ENCODE results near the gene EPHB2. TPM values are rescaled to one million over a fixed set of nuclear protein-coding genes. Genes with fewer than 3 reads are reported as not detected.

EPHB2 gene
- total RNA-seq, 1 donor from 2014 or later = not detected

GRCh38 chr1:22792396-22793160 is 81.9 kb downstream of the EPHB2 start:
- Mint-ChIP-seq H3K27me3 (peaks cover 2% of the 10 kb centered on the region), H3K4me3 (no peak overlapping the region), H3K27ac (no peak overlapping the region), H3K4me1 (no peaks in the 10 kb centered on the region), H3K9me3 (no peaks in the 10 kb centered on the region), H3K36me3 (ENCODE audit: low read depth) (no peaks in the 10 kb centered on the region)
- DNase-seq = no peak
- intact Hi-C loops (cut with micrococcal nuclease) = no loop called here

GRCh38 chr1:22793647-22794046 is 83.0 kb downstream of the EPHB2 start:
- H3K36me3 Mint-ChIP-seq (ENCODE audit: low read depth) = no peaks in the 10 kb centered on the region
- DNase-seq = no peak
- H3K27ac Mint-ChIP-seq = no peak overlapping the region
- no peaks in the 10 kb centered on the region for H3K4me1 Mint-ChIP-seq
- peaks cover 2% of the 10 kb centered on the region for H3K27me3 Mint-ChIP-seq
- H3K9me3 Mint-ChIP-seq = no peaks in the 10 kb centered on the region
- no peak overlapping the region for H3K4me3 Mint-ChIP-seq
- intact Hi-C loops (cut with micrococcal nuclease) = no loop called here

- intact Hi-C loops (cut with micrococcal nuclease) = no loop called here
- DNase-seq = no peak
- Mint-ChIP-seq H3K9me3 (no peaks in the 10 kb centered on the region), H3K27me3 (peaks cover 2% of the 10 kb centered on the region), H3K27ac (no peak overlapping the region), H3K4me1 (no peaks in the 10 kb centered on the region), H3K36me3 (ENCODE audit: low read depth) (no peaks in the 10 kb centered on the region), H3K4me3 (no peak overlapping the region)
Observed at GRCh38 chr1:22794647-22795365, 84.2 kb downstream of the EPHB2 start.

- intact Hi-C loops (cut with micrococcal nuclease) = no loop called here
- Mint-ChIP-seq H3K9me3 (no peaks in the 10 kb centered on the region), H3K27me3 (peaks cover 2% of the 10 kb centered on the region), H3K4me3 (no peak overlapping the region), H3K27ac (no peak overlapping the region), H3K4me1 (no peaks in the 10 kb centered on the region), H3K36me3 (ENCODE audit: low read depth) (no peaks in the 10 kb centered on the region)
- DNase-seq = no peak
Observed at GRCh38 chr1:22795366-22795714, 84.7 kb downstream of the EPHB2 start.

- Mint-ChIP-seq H3K36me3 (ENCODE audit: low read depth) (no peaks in the 10 kb centered on the region), H3K4me3 (no peak overlapping the region), H3K4me1 (no peaks in the 10 kb centered on the region), H3K27ac (no peak overlapping the region), H3K9me3 (no peaks in the 10 kb centered on the region), H3K27me3 (no peaks in the 10 kb centered on the region)
- intact Hi-C loops (cut with micrococcal nuclease) = no loop called here
- no peak for DNase-seq
Observed at GRCh38 chr1:22796642-22797041, 86.0 kb downstream of the EPHB2 start.

GRCh38 chr1:22798083-22798482 is 87.4 kb downstream of the EPHB2 start:
- Mint-ChIP-seq H3K27ac (no peak overlapping the region), H3K4me3 (no peak overlapping the region), H3K27me3 (no peaks in the 10 kb centered on the region), H3K4me1 (no peaks in the 10 kb centered on the region), H3K36me3 (ENCODE audit: low read depth) (no peaks in the 10 kb centered on the region), H3K9me3 (no peaks in the 10 kb centered on the region)
- DNase-seq = no peak
- intact Hi-C loops (cut with micrococcal nuclease) = no loop called here

- H3K27ac Mint-ChIP-seq = no peak overlapping the region
- no peaks in the 10 kb centered on the region for H3K36me3 Mint-ChIP-seq (ENCODE audit: low read depth)
- H3K4me3 Mint-ChIP-seq = no peak overlapping the region
- no peaks in the 10 kb centered on the region for H3K4me1 Mint-ChIP-seq
- H3K27me3 Mint-ChIP-seq = no peaks in the 10 kb centered on the region
- intact Hi-C loops (cut with micrococcal nuclease) = no loop called here
- no peaks in the 10 kb centered on the region for H3K9me3 Mint-ChIP-seq
- DNase-seq = no peak
Observed at GRCh38 chr1:22799971-22800370, 89.3 kb downstream of the EPHB2 start.

- no peak for DNase-seq
- H3K9me3 Mint-ChIP-seq = no peaks in the 10 kb centered on the region
- intact Hi-C loops (cut with micrococcal nuclease) = no loop called here
- no peak overlapping the region for H3K27ac Mint-ChIP-seq
- no peaks in the 10 kb centered on the region for H3K27me3 Mint-ChIP-seq
- no peaks in the 10 kb centered on the region for H3K36me3 Mint-ChIP-seq (ENCODE audit: low read depth)
- H3K4me3 Mint-ChIP-seq = no peak overlapping the region
- no peaks in the 10 kb centered on the region for H3K4me1 Mint-ChIP-seq
Observed at GRCh38 chr1:22800629-22801028, 90.0 kb downstream of the EPHB2 start.

GRCh38 chr1:22801347-22801746 is 90.7 kb downstream of the EPHB2 start:
- intact Hi-C loops (cut with micrococcal nuclease) = no loop called here
- H3K9me3 Mint-ChIP-seq = no peaks in the 10 kb centered on the region
- no peaks in the 10 kb centered on the region for H3K36me3 Mint-ChIP-seq (ENCODE audit: low read depth)
- no peaks in the 10 kb centered on the region for H3K4me1 Mint-ChIP-seq
- no peak overlapping the region for H3K27ac Mint-ChIP-seq
- H3K27me3 Mint-ChIP-seq = no peaks in the 10 kb centered on the region
- DNase-seq = no peak
- no peak overlapping the region for H3K4me3 Mint-ChIP-seq

- intact Hi-C loops (cut with micrococcal nuclease) = no loop called here
- Mint-ChIP-seq H3K27me3 (no peaks in the 10 kb centered on the region), H3K36me3 (ENCODE audit: low read depth) (no peaks in the 10 kb centered on the region), H3K4me1 (no peaks in the 10 kb centered on the region), H3K27ac (no peak overlapping the region), H3K9me3 (no peaks in the 10 kb centered on the region), H3K4me3 (no peak overlapping the region)
- no peak for DNase-seq
Observed at GRCh38 chr1:22801761-22802160, 91.1 kb downstream of the EPHB2 start.

GRCh38 chr1:22803833-22804232 is 93.2 kb downstream of the EPHB2 start:
- Mint-ChIP-seq H3K27me3 (no peaks in the 10 kb centered on the region), H3K36me3 (ENCODE audit: low read depth) (no peaks in the 10 kb centered on the region), H3K4me3 (no peak overlapping the region), H3K9me3 (no peaks in the 10 kb centered on the region), H3K27ac (no peak overlapping the region), H3K4me1 (no peaks in the 10 kb centered on the region)
- intact Hi-C loops (cut with micrococcal nuclease) = no loop called here
- no peak for DNase-seq

GRCh38 chr1:22804406-22804805 is 93.8 kb downstream of the EPHB2 start:
- Mint-ChIP-seq H3K4me3 (no peak overlapping the region), H3K27me3 (no peaks in the 10 kb centered on the region), H3K9me3 (no peaks in the 10 kb centered on the region), H3K36me3 (ENCODE audit: low read depth) (no peaks in the 10 kb centered on the region), H3K4me1 (no peaks in the 10 kb centered on the region), H3K27ac (no peak overlapping the region)
- intact Hi-C loops (cut with micrococcal nuclease) = no loop called here
- DNase-seq = no peak

- Mint-ChIP-seq H3K36me3 (ENCODE audit: low read depth) (no peaks in the 10 kb centered on the region), H3K4me1 (no peaks in the 10 kb centered on the region), H3K27ac (no peak overlapping the region), H3K27me3 (no peaks in the 10 kb centered on the region), H3K4me3 (no peak overlapping the region), H3K9me3 (no peaks in the 10 kb centered on the region)
- intact Hi-C loops (cut with micrococcal nuclease) = no loop called here
- DNase-seq = no peak
Observed at GRCh38 chr1:22804969-22805671, 94.5 kb downstream of the EPHB2 start.

- Mint-ChIP-seq H3K4me3 (no peak overlapping the region), H3K4me1 (no peaks in the 10 kb centered on the region), H3K27ac (no peak overlapping the region), H3K27me3 (no peaks in the 10 kb centered on the region), H3K9me3 (no peaks in the 10 kb centered on the region), H3K36me3 (ENCODE audit: low read depth) (no peaks in the 10 kb centered on the region)
- intact Hi-C loops (cut with micrococcal nuclease) = no loop called here
- no peak for DNase-seq
Observed at GRCh38 chr1:22805672-22806038, 95.0 kb downstream of the EPHB2 start.
